ENCODE data around the gene NFKBIB. TPM values are rescaled to one million over a fixed set of nuclear protein-coding genes. Genes with fewer than 3 reads are reported as not detected.
A peak's percentile ranks its signal among the peaks of the same experiment; 100 is the strongest.

NFKBIB gene
- total and polyA plus RNA-seq, 2 of the 13 experiments (the other 11 are each of a cell fraction or from before 2014, with no cell fraction given), result 8.6 to 14.9 TPM

DNA sequence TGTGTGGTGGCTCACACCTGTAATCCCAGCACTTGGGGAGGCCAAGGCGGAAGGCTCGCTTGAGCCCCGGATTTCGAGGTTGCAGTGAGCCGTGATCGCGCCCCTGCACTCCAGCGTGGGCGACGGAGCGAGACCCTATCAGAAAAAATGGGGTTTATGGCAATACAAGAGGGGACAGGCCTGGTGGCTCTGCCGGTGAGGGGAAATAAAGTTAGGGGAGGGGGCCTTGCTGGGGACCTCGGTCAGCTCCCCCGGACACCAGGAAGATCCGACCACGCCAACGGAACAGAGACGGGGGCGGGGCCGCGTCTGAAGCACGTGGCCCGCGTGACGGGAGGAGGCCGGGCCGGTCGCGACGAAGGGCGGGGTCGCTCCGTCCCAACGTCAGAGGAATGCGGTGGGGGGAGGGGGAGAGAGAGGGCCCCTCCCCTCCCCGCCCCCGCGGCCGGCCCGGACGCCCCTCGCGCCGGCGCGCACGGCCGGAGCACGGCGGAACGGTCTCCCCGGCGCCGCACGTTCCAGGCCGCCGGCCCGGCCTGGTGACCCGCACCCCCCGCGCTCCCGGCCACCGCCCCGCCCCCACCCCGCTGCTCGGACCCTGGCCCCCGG, 48.0 kb upstream of the NFKBIB start (continued):
- TF ChIP-seq ZNF558 (CRISPR knock-in tag; IDR thresholded peaks at IDR 0.05; ENCODE audit: borderline replicate concordance), result no peak
- TF ChIP-seq PAF1 (CRISPR knock-in tag; IDR thresholded peaks at IDR 0.05), result no peak
- peak; percentile 74 for TF ChIP-seq MLX (CRISPR knock-in tag; IDR thresholded peaks at IDR 0.05)
- TF ChIP-seq ZNF839 (CRISPR knock-in tag; IDR thresholded peaks at IDR 0.05; ENCODE audit: borderline replicate concordance), result no peak
- TF ChIP-seq BORCS8-MEF2B (CRISPR knock-in tag; IDR thresholded peaks at IDR 0.05), result peak; percentile 25; the same call in 1 of the 2 replicates
- TF ChIP-seq ZNF17 (CRISPR knock-in tag; IDR thresholded peaks at IDR 0.05), result no peak
- no peak; the same call in 1 of the 2 replicates for TF ChIP-seq CENPBD1 (CRISPR knock-in tag; IDR thresholded peaks at IDR 0.05; ENCODE audit: borderline replicate concordance, low read depth)
- TF ChIP-seq ZNF850 (CRISPR knock-in tag; conservative IDR thresholded peaks at IDR 0.05), result no peak
- TF ChIP-seq SMAD3 (CRISPR knock-in tag; IDR thresholded peaks at IDR 0.05), result no peak
- no peak for TF ChIP-seq DMTF1 (CRISPR knock-in tag; IDR thresholded peaks at IDR 0.05)
- TF ChIP-seq KDM4B (CRISPR knock-in tag; IDR thresholded peaks at IDR 0.05), result no peak
- TF ChIP-seq DR1 (CRISPR knock-in tag; IDR thresholded peaks at IDR 0.05), result peak; percentile 31
- peak; percentile 13 for TF ChIP-seq TBL1XR1 (IDR thresholded peaks at IDR 0.05; ENCODE audit: borderline replicate concordance, low read length, partially characterized antibody)
- no peak for TF ChIP-seq ZSCAN25 (CRISPR knock-in tag; IDR thresholded peaks at IDR 0.05)
- TF ChIP-seq ZNF577 (CRISPR knock-in tag; IDR thresholded peaks at IDR 0.05; ENCODE audit: borderline replicate concordance, low read depth), result no peak
- TF ChIP-seq FOXK2 (IDR thresholded peaks at IDR 0.05), result no peak
- TF ChIP-seq ZNF703 (CRISPR knock-in tag; IDR thresholded peaks at IDR 0.05; ENCODE audit: borderline replicate concordance), result no peak
- no peak for TF ChIP-seq ZNF674 (CRISPR knock-in tag; IDR thresholded peaks at IDR 0.05; ENCODE audit: low read depth)
- no peak for TF ChIP-seq HNF4A (CRISPR knock-in tag; IDR thresholded peaks at IDR 0.05)
- TF ChIP-seq, protein P1, sequence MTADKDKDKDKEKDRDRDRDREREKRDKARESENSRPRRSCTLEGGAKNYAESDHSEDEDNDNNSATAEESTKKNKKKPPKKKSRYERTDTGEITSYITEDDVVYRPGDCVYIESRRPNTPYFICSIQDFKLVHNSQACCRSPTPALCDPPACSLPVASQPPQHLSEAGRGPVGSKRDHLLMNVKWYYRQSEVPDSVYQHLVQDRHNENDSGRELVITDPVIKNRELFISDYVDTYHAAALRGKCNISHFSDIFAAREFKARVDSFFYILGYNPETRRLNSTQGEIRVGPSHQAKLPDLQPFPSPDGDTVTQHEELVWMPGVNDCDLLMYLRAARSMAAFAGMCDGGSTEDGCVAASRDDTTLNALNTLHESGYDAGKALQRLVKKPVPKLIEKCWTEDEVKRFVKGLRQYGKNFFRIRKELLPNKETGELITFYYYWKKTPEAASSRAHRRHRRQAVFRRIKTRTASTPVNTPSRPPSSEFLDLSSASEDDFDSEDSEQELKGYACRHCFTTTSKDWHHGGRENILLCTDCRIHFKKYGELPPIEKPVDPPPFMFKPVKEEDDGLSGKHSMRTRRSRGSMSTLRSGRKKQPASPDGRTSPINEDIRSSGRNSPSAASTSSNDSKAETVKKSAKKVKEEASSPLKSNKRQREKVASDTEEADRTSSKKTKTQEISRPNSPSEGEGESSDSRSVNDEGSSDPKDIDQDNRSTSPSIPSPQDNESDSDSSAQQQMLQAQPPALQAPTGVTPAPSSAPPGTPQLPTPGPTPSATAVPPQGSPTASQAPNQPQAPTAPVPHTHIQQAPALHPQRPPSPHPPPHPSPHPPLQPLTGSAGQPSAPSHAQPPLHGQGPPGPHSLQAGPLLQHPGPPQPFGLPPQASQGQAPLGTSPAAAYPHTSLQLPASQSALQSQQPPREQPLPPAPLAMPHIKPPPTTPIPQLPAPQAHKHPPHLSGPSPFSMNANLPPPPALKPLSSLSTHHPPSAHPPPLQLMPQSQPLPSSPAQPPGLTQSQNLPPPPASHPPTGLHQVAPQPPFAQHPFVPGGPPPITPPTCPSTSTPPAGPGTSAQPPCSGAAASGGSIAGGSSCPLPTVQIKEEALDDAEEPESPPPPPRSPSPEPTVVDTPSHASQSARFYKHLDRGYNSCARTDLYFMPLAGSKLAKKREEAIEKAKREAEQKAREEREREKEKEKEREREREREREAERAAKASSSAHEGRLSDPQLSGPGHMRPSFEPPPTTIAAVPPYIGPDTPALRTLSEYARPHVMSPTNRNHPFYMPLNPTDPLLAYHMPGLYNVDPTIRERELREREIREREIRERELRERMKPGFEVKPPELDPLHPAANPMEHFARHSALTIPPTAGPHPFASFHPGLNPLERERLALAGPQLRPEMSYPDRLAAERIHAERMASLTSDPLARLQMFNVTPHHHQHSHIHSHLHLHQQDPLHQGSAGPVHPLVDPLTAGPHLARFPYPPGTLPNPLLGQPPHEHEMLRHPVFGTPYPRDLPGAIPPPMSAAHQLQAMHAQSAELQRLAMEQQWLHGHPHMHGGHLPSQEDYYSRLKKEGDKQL (CRISPR knock-in tag; IDR thresholded peaks at IDR 0.05; ENCODE audit: low read depth), result no peak
- TF ChIP-seq HMG20A (CRISPR knock-in tag; IDR thresholded peaks at IDR 0.05; ENCODE audit: borderline replicate concordance), result no peak
- TF ChIP-seq ZNF740 (CRISPR knock-in tag; IDR thresholded peaks at IDR 0.05), result no peak
